ENCODE measurements around the gene SPACA7. TPM values are rescaled to one million over a fixed set of nuclear protein-coding genes. Genes with fewer than 3 reads are reported as not detected.
A peak's percentile ranks its signal among the peaks of the same experiment; 100 is the strongest.

Gene SPACA7
- total RNA-seq, 2 donors from 2014 or later, result not detected

DNA sequence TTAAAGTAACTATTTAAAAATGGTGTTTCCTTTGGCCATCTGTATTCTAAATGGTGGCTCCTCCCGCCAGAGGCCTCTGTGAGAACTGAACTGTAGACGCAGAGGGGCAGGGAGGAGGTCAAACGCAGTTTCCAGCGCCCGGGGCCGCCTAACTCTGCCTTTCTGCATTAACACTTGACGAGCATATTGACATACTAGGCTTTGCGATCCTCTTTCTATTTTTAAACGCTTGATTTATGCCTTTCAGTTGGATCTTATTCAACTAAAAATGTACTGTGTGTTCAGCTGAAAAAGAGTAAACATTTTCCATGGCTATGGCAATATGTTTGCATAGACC lies 74.7 kb downstream of the SPACA7 start:
- Histone ChIP-seq H3K4me1 (peaks cover 14% of the 10 kb centered on the region), H3K36me3 (replicated peaks in 1 of 2; ENCODE audit: insufficient read depth in 1 of 2, low read depth in 2 of 2) (no peaks in the 10 kb centered on the region), H3K27me3 (no peaks in the 10 kb centered on the region), H3K9me3 (no peaks in the 10 kb centered on the region), H3K27ac (no peak overlapping the region), H3K4me3 (no peak overlapping the region)
- WGBS, 2 donors, result 14 to 30% methylated on average over 9 of the region's 9 CpGs
- no peak for ATAC-seq
- intact Hi-C loops (cut with DNase I), result no loop called here
- peak in 1 of 4 donors; percentile 36 for DNase-seq
- TF ChIP-seq CTCF (IDR thresholded peaks at IDR 0.05), result no peak
- TF ChIP-seq POLR2A (IDR thresholded peaks at IDR 0.05), result no peak

DNA sequence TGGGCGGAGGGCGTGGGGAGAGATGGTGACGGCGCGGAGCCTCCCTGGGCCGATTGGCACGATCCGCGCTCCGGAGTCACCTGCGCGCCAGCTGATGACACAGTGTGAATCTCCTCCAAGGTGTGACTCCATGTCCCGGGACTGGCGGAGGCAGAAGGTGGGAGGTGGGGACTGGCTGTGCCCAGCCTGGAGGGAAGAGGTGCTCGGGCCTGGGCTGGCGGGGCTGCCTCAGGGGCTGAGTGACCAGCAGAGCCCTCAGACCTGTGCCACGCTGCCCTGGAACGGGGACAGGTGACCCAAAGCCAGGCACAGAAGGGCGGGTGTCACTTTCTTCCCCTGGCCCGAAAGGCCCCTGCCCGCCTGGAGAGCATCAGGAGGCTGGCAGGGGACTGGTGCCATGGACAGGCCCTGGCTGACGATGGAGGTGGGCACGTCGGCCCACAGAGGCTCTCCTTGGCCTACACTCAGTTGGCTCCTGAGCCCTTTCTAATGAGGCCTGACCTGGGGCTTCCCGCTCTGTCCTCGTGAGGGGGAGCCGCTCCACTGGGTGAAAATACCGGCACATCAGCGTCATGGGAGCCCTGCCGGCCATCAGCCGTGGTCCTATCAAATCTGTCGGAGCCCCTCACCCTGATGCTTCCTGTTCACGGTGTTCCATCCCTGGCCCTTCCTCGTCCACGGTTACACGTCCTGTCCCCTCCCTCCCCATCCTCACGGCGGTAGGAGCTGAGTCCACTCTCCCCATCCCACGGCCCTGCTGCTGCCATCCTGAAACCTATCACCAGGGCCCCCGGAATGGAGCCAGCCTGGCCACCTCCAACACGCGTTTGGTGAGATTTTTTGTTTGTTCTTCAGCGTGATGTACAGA lies 75.6 kb downstream of the SPACA7 start:
- Histone ChIP-seq H3K4me1 (peaks cover 14% of the 10 kb centered on the region), H3K4me3 (no peak overlapping the region), H3K27ac (no peak overlapping the region), H3K27me3 (no peaks in the 10 kb centered on the region), H3K9me3 (no peaks in the 10 kb centered on the region), H3K36me3 (replicated peaks in 1 of 2; ENCODE audit: insufficient read depth in 1 of 2, low read depth in 2 of 2) (no peaks in the 10 kb centered on the region)
- TF ChIP-seq POLR2A (IDR thresholded peaks at IDR 0.05) (no peak), CTCF (IDR thresholded peaks at IDR 0.05) (no peak)
- 85 to 86% methylated on average over 32 to 43 of the region's 43 CpGs for WGBS, 2 donors
- intact Hi-C loops (cut with DNase I), result no loop called here
- ATAC-seq (no peak), DNase-seq (no peak)

GRCh38 chr13:112452380-112453206 lies 76.4 kb downstream of the SPACA7 start:
- Histone ChIP-seq H3K36me3 (replicated peaks in 1 of 2; ENCODE audit: insufficient read depth in 1 of 2, low read depth in 2 of 2) (no peaks in the 10 kb centered on the region), H3K27me3 (no peaks in the 10 kb centered on the region), H3K4me3 (no peak overlapping the region), H3K4me1 (peaks cover 14% of the 10 kb centered on the region), H3K27ac (no peak overlapping the region), H3K9me3 (no peaks in the 10 kb centered on the region)
- DNase-seq, result no peak
- TF ChIP-seq CTCF (IDR thresholded peaks at IDR 0.05) (no peak), POLR2A (IDR thresholded peaks at IDR 0.05) (no peak)
- no peak for ATAC-seq
- intact Hi-C loops (cut with DNase I), result no loop called here
- 70 to 73% methylated on average over 24 to 30 of the region's 36 CpGs for WGBS, 2 donors

DNA sequence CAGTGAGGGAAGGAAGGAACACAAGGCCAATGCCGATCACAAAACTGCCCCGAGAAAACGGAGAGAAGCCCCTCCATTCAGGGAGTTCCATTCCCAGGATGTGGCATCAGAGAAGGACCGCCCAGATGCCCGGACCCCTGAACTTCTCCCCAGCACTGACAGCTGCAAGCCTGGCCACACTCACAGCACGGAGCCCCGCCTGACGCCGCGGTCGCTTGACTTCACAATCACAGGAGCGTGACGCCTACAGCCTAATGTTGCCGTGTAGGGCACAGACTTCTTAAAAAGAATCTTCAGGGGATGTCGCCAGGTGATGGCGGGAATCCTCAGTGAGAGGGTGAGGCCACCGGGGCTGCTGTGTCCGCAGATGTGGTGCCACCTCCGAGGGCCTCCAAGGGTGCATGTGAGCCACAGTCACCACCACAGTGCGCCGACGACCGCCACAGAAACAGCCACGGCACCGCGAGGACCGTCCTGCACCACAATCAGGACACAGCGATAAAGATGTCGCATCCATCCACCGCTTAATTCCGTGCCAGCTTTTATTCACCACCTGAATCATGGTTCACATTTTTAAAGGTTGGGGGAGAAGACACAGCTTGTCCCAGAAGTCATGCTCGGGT lies 77.2 kb downstream of the SPACA7 start:
- Histone ChIP-seq H3K36me3 (replicated peaks in 1 of 2; ENCODE audit: insufficient read depth in 1 of 2, low read depth in 2 of 2) (no peaks in the 10 kb centered on the region), H3K9me3 (no peaks in the 10 kb centered on the region), H3K27me3 (no peaks in the 10 kb centered on the region), H3K4me1 (peaks cover 14% of the 10 kb centered on the region), H3K4me3 (no peak overlapping the region), H3K27ac (no peak overlapping the region)
- 91 to 94% methylated on average over 30 to 32 of the region's 32 CpGs for WGBS, 2 donors
- intact Hi-C loops (cut with DNase I), result no loop called here
- ATAC-seq (no peak), DNase-seq (no peak)
- TF ChIP-seq POLR2A (IDR thresholded peaks at IDR 0.05), result no peak
- TF ChIP-seq CTCF (IDR thresholded peaks at IDR 0.05), result no peak

Data from body of pancreas (tissue), 4 donors.